ENCODE measurements around the gene CEP131.

The CEP131 gene

DNA sequence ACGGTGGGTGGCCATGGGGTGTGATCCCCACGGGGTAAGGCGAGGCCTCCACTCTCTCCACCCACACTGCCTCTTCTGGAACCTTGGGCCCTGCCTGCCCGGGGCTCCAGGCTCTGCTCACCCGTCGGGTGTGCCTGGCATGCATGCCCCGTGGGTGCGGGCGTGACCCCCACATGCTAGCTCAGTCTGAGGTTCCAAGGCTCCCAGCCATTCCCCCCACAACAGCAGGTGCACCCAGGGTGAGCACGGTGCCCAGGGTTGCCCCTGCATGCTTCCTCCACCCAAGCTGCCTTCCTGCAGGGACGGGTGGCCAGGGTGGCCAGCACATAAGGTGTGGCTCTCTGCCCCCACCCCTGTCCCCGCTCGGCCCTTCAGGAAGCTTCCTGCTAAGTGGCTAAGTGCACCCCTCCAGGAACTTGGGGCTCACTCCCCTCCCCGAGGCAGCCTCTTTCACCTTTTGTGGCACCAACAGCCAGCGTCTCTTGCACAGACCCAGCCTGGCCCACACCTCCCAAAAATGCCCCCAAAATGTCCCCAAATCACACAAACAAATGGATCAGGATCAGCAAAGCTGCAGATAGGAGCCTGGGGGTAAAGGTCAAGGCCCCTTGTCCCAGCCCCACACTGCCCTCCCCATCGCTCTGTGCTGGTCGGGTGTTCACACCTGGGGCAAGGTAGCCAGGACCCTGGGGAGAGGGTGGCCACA, 78.9 kb downstream of the CEP131 start:
- DNase-seq: no peak

GRCh38 chr17:81143200-81143527, 79.6 kb downstream of the CEP131 start:
- no peak for DNase-seq

DNA sequence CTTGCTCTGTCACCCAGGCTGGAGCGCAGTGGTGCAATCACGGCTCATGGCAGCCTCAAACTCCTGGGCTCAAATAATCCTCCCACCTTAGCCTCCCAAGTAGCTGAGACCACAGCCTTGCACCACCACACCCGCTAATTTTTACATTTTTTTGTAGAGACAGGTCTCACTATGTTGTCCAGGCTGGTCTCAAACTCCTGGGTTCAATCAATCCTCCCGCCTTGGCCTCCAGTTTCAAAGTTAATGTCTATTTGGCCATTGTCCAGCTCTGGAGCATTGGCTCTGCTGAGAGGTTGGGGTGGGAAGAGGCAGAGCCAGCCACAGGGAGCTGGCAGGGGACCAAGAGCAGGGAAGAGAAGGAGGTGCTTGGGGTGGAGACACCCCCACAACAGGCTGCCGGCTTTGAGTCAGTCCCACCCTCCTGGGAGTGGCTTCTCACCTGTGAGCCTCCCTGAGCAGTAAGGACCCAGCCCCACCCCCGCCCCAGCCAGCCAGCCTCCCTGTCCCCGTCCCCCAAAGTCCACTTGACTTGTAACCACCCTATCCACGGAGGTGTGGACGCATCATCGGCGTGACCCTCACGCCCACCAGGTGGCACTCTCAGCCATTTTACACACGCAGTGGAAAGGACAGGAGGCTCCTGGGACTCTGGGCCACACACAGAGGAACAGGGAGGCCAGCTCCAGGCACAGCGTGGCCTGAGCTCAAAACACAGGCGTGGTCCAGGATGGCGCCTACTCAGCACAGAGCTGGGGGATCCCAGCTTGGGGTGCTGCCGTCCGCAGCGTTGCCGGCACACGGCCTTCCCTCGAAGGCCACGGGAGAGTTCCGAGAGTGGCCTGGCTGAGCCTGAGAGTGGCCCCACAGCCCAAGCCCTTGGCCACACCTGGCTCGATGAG, 80.2 kb downstream of the CEP131 start:
- DNase-seq: peak; percentile 29 to 59

GRCh38 chr17:81140695-81141094, 82.1 kb downstream of the CEP131 start:
- DNase-seq: no peak

- no peak for DNase-seq
Observed at GRCh38 chr17:81140018-81140417, 82.7 kb downstream of the CEP131 start.

All from NCI-H1930 (cell line).